ENCODE results near the gene ADGRG4.
"Not testable (repeated sequence)": the region's sequence is repeated elsewhere in the genome, so short reads cannot be mapped to it uniquely, and the experiment has no call there.

Gene ADGRG4

DNA sequence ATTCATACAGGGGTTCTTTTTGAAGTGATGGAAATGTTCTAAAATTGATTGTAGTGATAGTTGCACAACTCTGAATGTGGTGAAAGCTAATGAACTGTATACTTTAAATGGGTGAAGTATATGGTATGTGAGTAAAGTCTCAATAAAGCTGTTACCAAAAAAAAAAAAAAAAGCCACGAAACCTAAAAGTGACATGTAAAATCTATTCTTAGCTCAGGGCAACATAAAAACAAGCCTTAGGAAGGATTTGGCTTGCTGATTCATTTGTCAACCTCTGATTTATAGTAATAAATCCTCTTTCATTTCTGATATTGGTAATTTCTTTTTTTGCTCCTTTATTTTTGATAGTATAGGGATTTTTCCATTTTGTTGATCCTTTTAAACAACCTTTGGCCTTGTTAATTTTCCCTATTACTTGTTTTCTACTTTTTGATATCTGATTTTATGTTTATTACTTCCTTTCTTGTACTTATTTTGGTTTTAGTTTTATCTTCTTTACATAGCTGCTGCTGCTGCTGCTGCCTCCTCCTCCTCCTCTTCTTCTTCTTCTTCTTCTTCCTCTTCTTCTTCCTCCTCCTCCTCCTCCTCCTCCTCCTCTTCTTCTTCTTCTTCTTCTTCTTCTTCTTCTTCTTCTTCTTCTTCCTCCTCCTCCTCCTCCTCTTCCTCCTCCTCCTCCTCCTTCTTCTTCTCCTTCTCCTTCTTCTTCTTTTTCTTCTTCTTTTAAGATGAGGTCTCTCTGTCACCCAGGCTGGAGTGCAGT is 79.4 kb downstream of the ADGRG4 start:
- DNase-seq (ENCODE audit: low read depth in 3 of 3): no peak

DNA sequence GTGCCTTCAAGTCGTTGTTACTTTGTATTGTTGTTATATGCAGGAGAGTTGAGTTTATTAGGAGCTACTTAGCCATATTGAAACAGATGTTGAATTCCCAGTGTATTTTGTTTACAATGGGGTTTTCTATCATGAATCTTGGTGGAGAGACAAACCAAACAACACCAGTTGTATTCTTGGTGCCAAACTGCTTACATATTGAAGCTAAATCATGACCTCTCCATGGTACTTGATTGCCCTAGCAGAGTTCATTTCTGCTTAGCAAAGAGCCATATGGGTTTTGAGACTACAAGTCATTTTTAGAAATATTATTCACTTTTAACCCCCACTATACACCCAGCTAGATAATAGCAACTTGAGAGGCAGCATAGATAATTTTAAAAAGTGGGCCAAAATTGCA is 85.4 kb downstream of the ADGRG4 start:
- DNase-seq (ENCODE audit: low read depth in 3 of 3): no peak

DNA sequence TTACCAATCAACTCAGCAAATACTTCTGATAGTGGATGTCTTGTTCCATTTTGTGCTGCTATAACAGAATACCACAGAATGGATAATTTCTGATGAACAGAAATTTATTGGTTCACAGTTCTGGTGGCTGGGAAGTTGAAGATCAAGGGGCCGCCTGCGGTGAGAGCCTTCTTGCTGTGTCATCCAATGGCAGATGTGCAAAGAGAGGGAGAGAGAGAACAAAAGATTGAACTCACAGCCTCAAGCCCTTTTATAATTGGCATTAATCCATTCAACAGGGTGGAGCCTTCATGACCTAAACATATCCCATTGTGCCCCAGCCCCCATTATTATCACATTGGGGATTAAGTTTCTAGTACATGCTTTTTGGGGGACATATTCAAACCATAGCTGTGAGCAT is 86.1 kb downstream of the ADGRG4 start:
- no peak for DNase-seq (ENCODE audit: low read depth in 3 of 3)

DNA sequence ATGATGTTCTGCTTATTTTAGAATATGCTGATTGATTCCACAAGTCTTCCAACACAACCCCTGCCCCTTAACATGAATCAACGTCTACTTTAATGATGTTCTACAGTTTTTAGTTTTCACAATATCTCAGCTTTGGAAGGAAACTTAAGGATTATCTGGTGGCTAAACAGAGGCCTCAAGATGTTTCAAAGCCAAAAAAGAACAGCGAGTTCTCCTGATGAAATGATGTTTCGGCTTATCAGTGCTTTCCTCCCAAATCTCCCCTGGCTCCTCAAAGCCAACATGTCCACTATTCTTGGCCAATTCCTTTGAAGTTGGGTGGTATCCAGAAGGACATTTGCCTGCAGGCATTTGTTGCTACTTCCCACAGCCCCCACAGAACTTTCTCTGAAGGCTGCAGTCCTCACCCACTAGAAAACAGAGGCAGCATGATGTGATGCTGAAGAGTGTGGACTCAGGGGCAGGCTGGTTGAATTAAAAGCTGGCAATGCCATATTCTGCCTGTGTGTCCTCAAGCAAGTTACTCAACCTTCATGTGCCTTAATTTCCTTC is 87.3 kb downstream of the ADGRG4 start:
- no peak for DNase-seq (ENCODE audit: low read depth in 3 of 3)

DNA sequence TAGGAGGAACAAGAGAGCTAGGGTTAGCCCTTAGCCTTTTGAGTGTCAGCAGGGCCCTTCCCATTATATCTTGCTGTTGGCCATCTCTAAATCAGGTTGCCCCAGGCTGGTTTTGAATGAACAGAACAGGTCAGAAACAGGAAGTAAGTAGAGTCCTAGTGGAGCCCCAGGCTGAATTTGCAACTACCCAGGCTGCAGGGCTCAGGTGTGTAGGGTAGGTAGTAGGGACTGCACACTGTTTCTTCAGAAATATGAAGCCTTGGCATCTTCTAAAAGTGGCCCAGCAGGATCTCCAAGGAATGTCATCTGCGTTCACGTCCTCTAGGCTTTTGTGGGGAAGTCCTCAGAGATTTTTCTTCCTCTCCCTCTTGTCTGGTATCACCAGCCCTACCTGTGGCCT is 90.2 kb downstream of the ADGRG4 start:
- no peak for DNase-seq (ENCODE audit: low read depth in 3 of 3)

DNA sequence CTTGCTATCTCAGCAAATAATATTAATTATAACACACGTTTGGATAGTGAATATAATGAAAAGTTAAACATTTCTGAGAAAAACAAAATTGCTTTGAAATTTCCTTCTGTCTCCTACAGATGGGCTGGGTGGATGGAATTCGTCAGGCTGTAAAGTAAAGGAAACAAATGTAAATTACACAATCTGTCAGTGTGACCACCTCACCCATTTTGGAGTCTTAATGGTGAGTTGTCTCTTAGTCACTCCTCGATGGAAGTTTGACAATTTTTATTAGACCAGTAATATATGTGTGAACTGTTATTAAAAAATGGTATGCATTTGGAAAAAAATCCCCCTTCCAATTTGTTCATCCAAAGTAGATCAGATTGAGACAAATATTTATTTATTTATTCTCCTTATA is 94.5 kb downstream of the ADGRG4 start:
- no peak for DNase-seq (ENCODE audit: low read depth in 3 of 3)

DNA sequence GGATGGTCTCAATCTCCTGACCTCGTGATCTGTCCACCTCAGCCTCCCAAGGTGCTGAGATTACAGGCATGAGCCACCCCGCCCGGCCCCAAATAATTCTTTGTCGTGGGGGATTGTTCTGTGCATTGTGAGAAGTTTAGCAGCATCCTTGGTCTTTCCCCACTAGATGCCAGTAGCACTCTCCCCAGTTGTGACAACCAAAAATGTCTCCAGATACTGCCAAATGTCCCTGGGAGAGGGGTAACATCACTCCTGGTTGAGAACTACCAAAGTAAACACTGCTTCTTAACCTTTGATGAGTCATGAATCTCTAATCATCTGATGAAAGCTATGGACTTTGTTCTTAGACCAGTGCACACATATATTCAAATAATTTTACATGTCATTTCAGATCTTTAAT is 96.2 kb downstream of the ADGRG4 start:
- DNase-seq (ENCODE audit: low read depth in 3 of 3): no peak

DNA sequence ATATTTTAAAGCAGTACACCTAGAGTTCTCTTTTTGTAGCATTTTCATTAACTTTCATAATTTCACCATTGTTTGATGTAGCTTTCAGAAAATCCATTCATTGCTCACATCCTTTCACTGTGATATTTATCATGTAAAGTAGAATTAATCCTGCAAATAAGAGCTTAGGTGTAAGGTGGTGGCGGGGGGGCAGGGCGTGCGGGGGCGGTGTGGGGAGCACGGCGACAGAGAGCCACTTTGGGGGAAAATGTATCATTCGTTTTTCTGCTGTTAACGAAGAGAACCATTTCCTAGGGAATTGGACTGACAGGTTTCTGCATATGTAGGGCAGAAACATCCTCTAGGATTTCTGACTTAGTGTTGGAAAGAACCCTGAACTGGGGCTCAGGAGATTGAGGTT is 104.4 kb downstream of the ADGRG4 start:
- DNase-seq (ENCODE audit: low read depth in 3 of 3): no peak

DNA sequence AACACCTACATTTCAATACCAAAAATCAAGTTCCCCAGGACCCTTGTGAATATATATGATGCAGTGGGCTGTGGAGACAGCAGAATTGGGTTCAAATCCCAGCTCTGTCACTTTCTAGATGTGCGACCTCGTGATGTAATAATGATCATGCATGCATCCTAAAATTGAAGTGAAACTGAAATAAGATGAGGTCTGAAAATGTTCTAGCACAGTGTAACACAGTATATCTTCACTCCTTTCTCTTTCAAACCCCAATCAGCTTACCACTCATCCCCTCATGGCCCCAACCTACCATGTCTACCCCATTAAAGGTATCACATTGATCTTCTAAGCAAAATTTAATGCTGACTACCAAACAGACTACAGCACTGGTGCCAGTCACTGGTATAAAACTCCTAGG is 117.0 kb downstream of the ADGRG4 start:
- no peak for DNase-seq (ENCODE audit: low read depth in 3 of 3)

DNA sequence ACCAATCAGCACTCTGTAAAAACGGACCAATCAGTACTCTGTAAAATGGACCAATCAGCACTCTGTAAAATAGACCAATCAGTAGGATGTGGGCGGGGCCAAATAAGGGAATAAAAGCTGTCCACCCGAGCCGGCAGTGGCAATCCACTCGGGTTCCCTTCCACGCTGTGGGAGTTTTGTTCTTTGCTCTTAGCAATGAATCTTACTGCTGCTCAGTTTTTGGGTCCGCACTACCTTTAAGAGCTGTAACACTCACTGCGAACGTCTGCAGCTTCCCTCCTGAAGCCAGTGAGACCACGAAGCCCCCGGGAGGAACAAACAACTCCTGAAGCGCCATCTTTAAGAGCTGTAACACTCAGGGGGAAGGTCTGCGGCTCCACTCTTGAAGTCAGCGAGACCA is 120.6 kb downstream of the ADGRG4 start:
- no peak for DNase-seq (ENCODE audit: low read depth in 3 of 3)

DNA sequence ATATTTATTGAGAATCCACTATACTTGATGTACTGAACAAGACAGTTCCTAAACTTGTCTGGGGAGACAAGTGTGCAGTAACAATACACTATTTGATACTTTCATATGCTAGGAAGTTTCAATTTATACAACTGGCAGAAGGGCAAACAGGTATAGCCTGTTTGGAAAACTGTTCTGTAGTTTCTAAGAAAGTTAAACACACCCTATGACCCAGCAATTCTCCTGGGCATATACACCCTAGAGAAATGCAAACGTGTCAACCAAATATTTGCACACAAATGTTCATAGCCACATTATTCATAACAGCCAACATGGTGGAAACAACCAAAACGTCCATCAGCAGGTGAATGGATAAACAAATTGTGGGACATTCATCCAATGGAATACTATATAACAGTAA is 123.0 kb downstream of the ADGRG4 start:
- DNase-seq (ENCODE audit: low read depth in 3 of 3): no peak

DNA sequence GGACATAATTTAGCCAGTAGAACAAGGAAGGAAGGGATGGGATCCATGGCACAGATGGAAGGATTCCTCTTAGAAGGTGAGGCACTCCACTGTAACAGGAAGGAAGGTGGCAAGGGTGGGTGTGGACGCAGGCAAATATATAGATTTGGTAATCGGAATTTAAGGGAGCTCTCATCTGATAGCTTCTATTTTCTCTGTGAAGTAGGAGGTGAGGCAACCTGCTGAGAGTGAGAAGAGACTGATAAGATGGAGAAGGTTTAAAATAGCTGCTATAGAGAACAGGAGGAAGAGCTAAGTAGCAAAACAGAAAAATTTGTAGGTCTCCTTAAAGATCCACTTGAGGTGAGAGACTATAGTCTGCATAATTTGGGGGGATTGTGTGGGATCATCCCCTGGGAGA is 125.2 kb downstream of the ADGRG4 start:
- no peak for DNase-seq (ENCODE audit: low read depth in 3 of 3)

DNA sequence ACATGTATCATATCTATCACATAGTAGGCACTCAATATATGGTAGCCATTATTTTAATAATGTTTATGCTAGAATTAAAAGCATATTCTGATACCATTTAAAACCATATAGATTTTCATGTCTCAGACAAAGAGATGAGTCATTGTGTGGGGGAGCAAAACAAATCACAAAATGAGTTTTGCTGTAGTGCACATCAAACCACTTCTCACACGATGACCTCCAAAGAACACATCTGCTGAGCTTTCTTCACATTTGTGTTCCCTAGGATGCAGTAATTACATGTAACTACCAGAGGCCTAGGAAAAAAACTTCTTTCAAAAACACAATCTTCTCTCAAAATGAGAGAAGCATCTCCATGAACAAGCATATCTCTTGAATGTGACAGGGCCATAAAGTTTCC is 130.9 kb downstream of the ADGRG4 start:
- DNase-seq (ENCODE audit: low read depth in 3 of 3): no peak

DNA sequence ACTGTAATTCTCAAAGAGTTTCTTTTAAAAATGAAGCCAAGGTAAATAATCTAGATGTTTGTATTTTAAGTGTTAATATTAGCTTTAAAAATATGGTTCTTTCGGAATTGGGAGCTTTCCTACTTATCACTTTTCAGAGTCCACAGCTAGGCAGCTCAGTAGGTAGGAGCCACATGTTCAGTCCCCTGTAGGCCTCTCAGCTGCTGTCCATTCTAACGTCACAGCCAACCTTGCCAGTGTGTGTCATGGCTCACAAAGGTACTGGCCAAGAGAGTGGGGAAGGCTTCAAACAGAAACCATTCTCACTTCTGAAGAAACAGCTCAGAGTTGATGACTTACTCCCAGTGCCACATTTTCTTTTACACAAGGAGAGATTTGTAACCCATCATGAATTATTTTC is 137.0 kb downstream of the ADGRG4 start:
- DNase-seq (ENCODE audit: low read depth in 3 of 3): no peak

DNA sequence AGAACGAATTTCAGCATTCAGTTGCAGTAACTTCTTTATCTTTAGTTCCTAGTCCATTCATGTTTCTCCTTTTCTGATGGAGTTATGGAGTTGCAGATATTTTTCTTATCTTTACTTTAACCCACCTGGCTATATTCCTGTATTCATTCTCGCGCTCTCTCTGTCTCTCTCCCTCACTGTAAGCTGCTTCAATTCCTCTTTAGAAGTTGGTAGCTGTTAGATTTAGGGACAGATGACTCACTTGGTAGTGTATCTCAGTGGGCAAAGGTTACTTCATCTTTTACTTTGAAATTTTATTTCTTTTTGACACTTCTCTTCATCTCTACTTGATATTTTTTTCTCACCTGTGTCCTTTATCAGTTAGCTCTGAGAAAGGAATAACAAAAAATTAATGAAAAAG is 137.4 kb downstream of the ADGRG4 start:
- no peak for DNase-seq (ENCODE audit: low read depth in 3 of 3)

DNA sequence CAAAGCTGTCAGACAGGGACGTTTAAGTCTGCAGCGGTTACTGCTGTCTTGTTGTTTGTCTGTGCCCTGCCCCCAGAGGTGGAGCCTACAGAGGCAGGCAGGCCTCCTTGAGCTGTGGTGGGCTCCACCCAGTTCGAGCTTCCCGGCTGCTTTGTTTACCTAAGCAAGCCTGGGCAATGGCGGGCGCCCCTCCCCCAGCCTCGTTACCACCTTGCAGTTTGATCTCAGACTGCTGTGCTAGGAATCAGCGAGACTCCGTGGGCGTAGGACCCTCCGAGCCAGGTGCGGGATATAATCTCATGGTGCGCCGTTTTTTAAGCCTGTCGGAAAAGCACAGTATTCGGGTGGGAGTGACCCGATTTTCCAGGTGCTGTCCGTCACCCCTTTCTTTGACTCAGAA is 144.9 kb downstream of the ADGRG4 start:
- not testable (repeated sequence) for DNase-seq (ENCODE audit: low read depth in 3 of 3)

DNA sequence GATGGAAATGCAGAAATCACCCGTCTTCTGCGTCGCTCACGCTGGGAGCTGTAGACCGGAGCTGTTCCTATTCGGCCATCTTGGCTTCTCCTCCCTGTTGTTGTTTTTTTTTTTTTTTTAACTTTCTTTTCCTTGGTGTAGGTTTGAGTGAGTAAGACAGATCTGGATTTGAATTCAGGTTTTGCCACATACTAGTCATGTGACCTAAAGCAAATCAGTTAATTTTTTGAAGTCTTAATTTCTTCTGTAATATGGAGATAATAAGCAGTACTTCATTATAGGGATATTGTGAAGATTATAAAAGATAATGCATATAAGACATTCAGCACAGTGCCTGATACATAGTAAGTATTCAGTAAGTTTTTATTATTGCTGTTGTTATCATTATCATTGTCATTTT is 145.4 kb downstream of the ADGRG4 start:
- no peak for DNase-seq (ENCODE audit: low read depth in 3 of 3)

DNA sequence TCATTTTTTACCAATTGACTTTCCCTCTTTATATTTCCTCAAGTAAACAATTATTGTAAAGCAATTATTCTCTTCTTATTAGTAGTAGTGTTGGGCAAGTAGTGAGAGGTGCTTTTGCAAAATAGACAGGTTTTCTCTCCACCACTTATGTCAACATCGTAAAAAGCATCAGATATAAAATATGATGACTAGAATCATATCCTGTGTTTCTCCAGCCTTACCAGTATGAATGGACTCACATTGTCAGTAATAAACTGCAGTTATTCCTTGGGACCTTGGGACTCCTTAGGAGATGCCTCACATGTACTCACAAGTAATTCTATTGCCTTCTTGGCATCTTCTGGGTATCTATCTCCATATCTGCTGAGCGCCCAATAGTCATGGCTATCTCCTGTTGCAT is 146.5 kb downstream of the ADGRG4 start:
- DNase-seq (ENCODE audit: low read depth in 3 of 3): no peak

DNA sequence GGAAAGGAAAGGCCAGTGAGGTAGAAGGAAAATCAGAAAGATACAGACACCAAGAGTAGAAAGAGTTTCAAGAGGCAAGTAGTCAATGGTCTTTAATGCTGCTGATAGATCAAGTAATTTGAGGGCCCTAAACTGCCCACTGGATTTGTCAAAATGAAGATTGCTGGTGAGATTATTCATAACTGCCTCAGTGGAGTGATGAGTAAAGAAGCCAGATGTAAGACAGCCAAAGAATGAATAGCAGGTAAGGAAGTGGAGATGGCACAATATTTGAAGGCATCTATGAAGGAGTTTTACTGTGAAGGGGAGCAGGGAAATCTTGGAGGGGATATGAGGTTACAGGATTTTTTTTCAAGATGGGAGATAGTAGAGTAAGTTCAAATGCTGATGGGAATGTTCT is 147.2 kb downstream of the ADGRG4 start:
- no peak for DNase-seq (ENCODE audit: low read depth in 3 of 3)

DNA sequence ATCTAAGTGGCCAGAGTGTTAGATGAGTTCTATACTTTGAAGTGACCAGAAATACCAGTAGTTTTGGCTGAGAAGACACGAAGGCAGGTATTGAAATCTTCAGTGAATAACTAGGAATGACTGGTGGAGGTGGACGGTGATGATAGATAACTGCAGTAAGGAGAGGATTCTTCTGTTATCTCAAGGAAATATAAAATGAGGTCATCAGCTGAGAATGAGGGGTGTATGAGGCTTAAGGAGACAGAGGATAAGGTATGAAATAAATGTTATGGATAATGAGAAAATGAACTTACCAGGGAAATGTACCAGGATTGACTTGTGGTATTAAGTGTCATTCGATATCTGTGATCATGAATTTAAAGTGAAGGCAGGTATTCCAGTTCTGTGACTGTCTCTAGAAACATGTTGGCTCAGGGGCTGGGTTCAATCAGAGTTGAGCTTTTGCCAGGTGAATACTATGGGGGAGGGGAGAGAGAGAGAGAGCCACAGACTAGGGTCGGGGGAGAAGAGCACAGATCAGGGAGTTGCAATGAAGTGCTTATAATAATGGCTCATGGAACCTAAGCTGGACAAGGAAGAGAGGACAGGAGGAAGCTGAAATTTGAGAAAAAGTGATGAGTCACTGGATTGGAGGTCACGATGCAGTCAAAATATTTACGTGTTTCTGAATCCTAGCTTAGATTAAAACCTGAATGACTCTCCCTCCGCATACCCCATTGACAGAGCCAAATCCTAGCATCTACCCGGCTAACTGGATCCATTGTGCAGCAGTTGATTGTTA is 149.5 kb downstream of the ADGRG4 start:
- DNase-seq (ENCODE audit: low read depth in 3 of 3): no peak

DNA sequence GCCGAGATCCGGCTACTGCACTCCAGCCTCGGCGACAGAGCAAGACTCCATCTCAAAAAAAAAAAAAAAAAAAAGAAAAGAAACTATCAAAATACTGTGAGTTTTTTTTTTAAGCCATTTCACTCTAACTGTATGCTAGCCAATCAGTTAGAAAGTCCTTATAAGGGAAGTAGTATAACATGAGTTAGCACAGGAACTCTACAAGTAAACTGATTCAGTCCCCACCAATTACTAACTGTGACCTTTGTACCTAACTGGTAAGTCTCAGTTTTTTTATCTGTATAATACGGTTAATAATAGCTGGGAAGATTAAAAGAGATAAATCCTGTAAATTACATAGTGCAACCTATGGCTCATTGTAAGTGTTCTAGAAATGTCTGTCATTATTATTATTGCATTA is 151.9 kb downstream of the ADGRG4 start:
- DNase-seq (ENCODE audit: low read depth in 3 of 3): no peak

DNA sequence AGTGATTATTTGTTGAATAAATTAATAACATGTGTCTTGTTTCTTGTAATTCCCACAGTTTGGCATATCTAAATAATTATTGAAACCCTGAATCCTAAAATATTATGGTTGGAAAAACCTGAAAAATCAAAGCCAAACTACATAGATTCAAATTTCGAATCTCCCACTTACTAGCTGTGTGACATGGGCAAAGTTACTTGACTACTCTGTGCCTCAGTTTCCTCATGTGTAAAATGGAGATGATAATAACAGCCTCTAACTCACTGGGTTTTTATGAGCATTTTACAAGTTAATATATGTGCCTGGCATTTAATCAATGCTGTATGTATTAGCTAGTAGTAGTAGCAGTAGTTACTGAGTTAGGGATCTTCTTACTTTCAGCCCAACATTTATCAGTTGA is 152.4 kb downstream of the ADGRG4 start:
- DNase-seq (ENCODE audit: low read depth in 3 of 3): no peak

DNA sequence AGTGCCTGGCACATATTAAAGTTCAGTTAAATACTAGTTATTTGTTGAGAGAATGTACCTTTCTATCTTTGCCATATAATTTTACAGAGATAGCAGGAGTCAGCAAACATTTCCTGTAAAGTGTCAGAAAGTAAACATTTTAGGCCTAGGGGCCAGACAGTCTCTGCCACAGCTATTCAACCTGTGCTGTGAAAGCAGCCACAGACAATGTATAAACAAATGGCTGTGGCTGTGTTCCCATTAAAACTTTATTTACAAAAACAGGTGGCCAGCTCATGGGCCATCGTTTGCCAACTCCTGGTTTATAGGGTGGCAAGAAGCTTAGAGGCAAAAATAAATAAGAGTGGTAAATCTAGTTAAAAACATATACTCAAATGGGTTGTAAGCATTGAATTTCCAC is 153.0 kb downstream of the ADGRG4 start:
- DNase-seq (ENCODE audit: low read depth in 3 of 3): no peak
